ENCODE data around the gene FOXP1.

Gene FOXP1

GRCh38 chr3:71132995-71133730, 450.4 kb downstream of the FOXP1 start:
- peak; percentile 79 for DNase-seq

DNA sequence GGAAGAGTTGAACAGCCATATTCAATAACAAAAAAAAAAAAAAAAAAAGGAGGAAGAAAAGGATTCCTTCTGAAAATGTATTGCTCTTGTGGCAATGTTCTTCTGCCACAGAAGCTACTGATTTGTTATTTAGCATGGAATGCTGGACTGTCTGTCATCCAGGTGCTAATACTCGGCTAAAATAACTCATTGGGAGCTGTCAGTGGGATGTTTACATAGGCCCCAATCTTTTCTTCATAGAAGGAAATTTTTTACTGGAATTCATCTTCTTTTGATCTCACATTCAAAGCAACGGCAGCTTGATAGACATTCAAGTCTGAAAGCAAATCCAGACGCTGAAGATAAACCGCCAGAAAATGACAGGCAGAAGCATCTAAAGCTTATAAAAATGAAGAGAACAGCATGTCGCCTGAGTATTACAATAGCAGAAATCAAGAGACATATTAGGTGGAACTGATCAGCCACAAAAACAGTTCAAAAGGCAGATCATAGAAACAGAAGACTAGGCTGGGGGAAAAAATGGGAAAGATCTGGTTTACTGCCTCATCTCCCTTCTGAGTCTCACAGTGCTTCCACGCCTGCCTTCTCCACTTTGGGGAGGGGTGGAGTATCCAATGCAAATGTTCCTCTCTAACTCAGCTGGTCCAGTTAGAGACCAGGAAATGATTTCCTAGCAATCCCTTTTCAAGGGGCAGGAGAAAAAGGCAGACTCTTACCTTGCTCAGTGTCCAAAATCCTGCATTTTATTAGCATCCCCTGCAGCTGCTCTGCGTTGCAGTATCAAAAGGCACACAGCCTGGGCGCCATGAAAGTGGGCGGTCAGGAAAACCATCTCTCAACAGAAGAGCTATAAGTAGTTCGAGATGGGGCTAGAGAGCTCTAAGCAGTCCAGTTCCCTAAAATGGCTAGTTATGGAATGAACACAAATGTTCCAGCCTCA, 451.9 kb downstream of the FOXP1 start:
- no peak for DNase-seq

GRCh38 chr3:71130471-71131374, 452.8 kb downstream of the FOXP1 start:
- peak; percentile 88 for DNase-seq

DNA sequence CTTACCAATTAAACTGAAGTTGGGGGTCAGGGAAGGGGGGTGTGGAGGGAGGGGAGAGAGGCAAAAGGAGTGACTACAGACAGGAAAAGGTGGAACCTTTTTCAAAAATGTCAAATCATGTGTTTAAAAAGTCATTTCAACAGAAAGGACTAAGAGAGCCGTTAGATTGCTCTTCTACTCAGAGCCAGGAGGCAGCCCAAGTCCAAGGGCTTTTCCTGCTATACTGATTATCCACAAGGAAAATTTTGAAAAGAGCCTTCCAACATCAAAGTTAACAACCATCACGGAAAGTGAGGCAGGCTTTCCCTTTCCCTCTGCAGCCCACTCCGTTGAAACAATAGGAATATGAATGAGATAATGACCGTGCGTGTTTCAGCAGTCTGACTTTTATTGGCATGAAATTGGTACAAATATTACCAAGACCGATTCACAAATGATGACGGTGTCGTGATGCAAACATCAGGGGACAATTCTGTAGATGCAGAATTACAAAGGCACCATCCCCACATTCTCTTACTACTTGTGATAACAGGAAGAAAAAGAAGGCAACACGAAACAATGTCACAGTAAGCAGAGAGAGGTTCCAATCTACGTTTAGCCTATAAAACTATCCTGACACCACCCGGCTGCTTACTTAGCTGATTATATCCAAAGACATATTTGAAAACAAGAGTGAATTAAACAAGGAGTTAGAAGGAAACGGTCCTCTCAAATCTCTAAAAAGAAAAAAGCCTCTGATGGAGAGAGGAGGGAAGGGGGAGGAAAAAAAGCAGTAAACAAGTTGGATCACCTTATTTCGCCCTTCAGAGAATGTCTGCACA, 453.7 kb downstream of the FOXP1 start:
- DNase-seq, result no peak

DNA sequence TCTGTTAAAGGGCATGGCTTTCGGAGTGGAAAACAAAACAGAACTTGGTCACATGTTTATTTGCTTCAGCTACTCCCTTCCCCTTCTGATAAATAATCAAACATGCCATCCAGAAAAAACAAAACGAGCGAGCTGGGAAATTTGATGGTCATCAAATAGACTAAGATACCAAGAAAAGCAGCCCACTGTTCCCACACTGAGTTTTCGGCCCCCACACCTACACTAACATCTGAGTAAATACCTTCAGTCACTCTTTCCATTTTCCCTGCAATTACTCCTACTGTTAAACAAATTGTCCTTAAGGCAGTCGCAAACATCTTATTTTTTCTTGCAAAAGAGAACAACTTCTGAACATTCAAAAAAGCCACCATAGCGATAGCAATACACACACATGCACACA, 454.6 kb downstream of the FOXP1 start:
- no peak for DNase-seq

DNA sequence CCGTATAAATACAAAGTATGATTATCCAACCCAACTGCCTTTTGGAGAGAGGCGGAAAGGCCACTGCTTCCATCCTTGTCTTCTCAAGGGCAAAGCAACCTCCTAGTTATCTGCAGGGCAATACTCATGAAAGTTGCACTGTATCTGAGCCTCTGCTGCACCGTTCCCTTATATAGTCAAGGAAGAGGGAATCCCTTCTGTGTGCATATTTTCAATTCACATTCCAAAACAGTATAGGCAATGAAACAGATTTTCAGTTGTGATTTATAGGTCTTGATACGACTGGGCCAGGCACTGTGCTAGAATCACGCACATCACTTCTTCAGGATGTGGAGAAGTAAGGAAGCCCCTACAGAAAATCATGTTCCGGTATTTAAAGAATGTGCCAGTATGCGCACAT, 455.7 kb downstream of the FOXP1 start:
- no peak for DNase-seq

DNA sequence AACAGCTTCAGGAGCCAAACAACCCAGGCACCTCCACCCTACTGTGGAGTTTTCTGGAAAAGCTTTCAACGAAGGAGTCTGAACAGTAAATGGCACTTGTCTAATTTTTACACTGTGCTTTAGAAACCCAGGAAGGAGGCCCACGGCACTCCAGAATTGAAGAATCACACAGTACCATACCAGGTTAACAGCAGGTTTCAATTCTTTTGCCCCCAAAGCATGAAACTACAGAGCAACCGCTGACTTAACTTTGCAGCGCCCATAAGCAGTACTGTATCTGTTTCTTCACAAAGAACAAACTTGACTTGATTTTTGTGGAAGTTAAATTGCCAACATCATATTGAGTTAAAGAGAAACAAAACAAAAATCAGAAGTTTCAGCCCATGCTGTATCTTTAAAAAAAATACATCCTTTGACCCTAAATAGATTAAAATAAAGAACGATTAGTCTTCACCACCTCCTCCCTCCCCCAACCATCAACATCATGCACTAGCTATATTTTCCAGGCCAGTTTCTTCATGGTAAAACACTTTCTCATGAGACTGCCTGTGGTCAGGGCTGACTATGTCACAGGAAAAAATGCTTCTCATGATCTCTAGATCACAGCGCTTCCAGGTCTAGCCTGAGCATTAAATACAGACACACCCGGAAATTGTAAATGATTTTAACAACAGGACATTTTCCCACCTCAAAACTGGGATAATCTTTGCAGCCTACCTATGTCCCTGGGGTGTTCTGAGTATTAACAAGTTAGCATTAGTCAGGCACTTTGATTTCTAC, 456.3 kb downstream of the FOXP1 start:
- DNase-seq, result no peak

DNA sequence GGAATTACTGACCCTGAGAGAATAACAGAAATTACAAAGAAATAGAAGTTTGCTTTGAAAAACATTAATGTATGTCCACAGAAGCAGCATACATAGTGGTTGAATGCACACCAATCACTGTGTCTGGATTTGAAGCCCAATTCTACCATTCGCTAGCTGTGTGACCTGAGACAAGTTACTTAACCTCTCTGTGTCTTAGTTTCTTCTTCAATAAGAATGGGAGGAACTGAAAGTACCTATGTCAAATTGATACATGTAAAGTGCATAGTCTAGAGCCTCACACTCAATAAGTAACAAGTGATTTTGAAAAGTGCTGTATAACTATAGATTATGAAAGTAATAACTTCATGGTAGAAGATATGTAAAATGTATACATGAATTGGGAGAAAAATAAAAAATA, 457.8 kb downstream of the FOXP1 start:
- DNase-seq, result no peak

DNA sequence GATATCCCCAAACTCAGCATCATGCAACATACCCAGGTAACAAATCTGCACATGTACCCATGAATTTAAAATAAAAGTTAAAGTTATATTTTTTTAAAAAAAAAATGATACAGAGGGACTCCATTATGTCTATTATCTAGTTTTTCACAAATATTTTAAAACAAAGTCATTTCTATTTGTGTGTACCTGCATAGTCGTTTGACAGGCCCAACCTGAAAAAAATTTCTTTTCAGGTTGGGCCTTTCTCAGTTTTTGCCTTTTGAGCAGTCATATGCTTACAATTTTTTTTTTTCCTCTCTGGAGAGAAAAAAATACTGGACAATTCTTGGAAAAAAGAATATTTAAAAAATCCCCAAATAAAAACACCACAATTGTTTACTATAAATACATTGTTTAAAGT, 459.5 kb downstream of the FOXP1 start:
- no peak for DNase-seq

DNA sequence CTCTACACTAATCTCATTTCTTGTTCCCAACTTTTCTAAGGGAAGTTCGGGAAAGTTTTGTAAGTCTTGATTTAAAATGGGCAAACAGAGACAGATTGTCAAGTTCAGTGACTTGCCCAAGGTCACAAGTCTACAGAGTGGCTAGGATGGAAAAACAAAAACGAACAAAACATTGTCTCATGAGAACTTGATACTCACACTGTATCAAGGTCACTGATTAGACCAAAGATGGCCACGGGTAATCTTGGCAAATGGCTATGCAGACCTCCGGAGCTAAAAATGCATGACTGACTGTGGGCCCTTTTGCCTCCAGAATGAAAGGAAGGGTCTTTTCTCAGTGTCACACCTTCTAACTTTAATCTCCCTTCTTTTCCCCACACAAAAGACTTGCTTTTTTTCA, 460.9 kb downstream of the FOXP1 start:
- DNase-seq, result no peak

DNA sequence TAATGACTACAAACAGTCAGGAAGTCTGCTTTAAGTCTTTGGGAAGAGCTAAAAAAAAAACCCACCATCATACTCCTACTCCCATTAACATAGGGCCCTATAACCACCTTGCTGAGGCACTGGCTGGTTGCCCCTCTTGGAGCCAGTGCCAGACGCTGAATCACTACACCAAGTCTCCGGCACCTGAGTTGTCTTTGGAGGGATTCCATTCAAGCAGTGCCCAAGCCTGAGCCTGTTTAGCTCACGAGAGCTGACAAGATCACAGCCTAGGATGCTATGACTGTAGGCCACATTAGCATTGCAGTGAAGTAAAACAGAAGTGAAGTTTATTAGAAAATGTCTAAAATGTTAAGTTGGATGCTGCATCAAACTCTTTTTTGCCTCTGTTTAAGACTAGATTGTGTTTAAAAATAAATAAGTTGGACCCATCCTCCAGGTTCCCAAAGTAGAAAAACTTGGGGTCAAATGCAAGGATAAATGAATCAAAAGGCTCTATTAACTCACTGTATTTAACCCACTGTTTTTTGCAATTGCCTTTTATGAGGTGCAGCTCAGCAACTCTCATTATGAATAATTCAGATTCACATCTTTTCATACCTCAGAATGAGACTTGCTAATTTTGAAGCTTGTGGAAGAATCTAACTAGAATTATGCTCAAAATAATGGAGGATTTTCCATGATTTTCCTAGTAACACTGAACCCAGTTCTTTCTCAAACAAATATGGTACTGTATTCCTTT, 461.9 kb downstream of the FOXP1 start:
- no peak for DNase-seq

- no peak for DNase-seq
Measured at GRCh38 chr3:71120012-71120411, 463.5 kb downstream of the FOXP1 start.

DNA sequence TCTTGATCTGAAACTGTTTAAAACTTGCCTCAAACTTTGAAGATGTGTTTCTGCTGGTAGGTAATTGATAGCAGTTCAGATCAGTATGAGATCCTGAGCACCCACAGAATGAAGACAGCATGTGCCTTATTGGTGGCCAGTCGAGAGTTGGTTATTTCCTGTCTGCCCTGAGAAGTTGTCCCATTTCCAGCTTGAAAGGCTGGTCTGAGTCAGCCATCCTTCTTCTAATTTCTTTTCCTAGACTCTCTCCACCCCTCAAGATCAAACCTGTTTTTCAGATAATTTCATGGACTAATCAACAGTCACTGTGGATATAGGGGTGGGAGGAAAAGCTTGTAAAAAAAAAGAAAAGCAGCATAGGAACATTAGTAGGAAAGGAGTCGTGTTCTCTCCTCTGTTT, 464.4 kb downstream of the FOXP1 start:
- DNase-seq, result no peak

DNA sequence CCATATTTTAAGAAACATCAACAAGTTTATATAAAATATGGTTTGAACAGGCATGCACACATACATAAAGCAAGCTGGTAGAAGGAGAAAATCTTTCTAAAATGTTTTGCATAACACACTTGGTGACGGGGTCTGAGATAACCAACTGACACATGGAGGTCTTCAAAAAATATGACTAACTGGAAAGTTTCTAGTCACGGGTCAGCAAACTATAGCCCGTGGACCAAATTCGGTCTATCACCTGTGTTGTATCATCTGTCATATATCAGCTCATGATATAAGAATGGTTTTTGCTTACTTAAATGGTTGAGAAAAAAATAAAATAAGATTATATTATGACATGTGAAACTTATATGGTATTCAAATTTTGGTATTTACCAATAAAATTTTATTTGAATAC, 465.1 kb downstream of the FOXP1 start:
- DNase-seq, result no peak

- no peak for DNase-seq
Measured at GRCh38 chr3:71117572-71118247, 465.8 kb downstream of the FOXP1 start.

DNA sequence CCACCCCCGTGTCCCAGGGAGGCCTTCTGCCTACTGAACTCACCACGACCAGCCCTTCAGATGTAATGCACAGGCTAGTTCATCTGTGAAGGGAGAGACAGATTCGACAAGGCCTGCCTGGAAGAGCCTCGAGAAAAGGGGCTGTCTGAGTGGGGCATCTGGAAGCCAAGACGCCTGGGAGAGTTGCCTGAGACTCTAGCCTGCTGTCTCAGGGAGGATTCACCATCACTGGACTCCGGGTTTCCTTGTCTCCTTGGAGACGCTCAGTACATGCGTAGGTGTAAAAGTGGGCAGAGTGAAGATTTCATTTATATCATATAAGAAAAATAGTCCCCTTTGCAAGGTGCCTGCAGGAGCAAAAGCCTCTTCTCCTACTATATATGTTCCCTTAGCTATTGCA, 468.9 kb downstream of the FOXP1 start:
- no peak for DNase-seq

DNA sequence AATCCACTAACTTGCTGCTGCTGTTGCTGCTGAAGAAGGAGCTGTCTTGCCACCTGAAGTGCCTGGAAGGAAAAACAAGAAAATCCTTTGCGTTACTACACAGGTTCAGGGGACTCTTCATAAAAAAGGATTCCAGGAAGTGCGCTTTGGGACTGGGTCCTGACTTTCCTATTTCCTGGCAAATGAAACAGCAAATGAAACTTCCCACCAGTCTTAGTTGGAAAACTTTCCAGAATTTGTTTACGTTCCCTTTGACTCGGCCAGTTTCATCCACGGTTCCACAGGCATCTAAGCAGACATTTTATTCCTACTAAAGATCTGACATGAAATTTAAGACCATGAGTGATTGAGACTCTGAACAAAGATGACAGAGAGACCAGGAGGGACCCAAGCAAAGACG, 471.0 kb downstream of the FOXP1 start:
- DNase-seq, result no peak

DNA sequence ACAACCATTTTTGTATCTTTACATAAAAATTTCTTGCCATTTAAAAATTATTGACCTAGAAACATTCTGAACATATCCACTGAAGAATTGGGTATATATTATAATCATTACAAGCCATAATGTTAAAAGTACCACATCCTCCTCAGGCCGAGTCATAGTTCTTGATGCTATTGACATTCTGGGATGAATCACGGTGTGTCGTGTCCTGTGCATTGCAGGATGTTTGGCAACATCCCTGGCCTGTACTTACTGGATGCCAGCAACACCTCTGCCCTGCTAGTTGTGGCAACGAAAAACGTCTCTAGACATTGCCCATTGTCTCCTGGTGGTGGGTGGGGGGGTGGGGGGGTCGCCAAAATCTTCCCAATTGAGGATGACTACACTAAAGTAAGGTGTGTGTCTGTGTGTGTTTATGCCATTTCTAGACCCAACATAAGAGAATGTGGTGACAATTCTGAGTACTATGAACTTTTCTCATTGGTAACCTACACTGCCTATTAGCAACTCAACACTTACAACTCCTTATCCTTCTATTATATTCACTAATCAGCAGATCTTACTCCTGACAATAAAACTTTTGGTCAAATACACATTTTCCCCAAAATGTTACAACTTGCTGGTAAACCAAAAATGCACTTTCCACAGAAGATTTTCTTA, 471.6 kb downstream of the FOXP1 start:
- DNase-seq, result no peak

Data from islet precursor cell (in vitro differentiated cells).